GM19397 (cell line): Measurements from ENCODE around the gene NBPF8.
A peak's percentile ranks its signal among the peaks of the same experiment; 100 is the strongest.
"Not testable (repeated sequence)": the region's sequence is repeated elsewhere in the genome, so short reads cannot be mapped to it uniquely, and the experiment has no call there.

Experiments
- ATAC-seq: cut with Tn5 transposase; IDR thresholded peaks from one replicate; pipeline ENCODE4 v1.9.1; 2021; ENCODE audit warnings: mild to moderate bottlenecking, moderate library complexity; ENCODE audit not compliant: unreplicated experiment

NBPF8 gene, protein sequence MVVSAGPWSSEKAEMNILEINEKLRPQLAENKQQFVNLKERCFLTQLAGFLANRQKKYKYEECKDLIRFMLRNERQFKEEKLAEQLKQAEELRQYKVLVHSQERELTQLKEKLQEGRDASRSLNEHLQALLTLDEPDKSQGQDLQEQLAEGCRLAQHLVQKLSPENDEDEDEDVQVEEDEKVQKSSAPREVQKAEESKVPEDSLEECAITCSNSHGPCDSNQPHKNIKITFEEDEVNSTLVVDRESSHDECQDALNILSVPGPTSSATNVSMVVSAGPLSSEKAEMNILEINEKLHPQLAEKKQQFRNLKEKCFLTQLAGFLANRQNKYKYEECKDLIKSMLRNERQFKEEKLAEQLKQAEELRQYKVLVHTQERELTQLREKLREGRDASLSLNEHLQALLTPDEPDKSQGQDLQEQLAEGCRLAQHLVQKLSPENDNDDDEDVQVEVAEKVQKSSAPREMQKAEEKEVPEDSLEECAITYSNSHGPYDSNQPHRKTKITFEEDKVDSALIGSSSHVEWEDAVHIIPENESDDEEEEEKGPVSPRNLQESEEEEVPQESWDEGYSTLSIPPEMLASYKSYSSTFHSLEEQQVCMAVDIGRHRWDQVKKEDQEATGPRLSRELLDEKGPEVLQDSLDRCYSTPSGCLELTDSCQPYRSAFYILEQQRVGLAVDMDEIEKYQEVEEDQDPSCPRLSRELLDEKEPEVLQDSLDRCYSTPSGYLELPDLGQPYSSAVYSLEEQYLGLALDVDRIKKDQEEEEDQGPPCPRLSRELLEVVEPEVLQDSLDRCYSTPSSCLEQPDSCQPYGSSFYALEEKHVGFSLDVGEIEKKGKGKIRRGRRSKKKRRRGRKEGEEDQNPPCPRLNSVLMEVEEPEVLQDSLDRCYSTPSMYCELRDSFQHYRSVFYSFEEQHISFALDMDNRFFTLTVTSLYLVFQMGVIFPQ

DNA sequence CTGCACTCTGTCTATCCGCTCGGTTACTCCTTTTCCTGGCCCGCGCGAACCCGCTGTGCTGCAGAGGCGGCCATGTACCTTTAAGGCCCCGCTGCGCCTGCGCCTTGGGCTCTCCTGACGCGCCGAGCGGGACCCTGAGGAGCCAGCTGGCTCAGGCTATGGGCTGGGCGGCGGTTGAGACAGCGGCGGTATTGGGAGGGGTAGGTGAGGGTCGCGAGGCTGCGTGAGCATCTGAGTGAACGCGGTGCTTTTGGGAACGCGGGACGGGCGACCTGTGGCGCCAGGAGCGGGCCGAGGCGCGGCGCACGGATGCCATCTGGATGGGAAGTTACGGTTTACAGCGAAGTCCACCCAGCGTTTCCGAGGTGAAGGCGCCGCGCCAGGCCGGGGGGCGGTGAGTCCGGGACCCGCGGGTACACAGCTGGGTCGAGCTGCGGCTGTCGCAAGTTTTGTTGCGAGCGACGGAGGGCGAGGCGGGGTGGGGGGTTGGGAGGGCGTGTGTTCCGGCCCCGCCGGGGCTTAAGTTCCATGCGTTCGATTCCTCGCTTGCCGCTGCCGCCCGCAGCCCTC lies at the start of gene NBPF8:
Gene NBPF8 (plus strand): TSS at position 125 of the 570 bp plus-strand sequence. CDS start 21,488 bp downstream, outside the sequence.
- peak; percentile 99 for ATAC-seq

DNA sequence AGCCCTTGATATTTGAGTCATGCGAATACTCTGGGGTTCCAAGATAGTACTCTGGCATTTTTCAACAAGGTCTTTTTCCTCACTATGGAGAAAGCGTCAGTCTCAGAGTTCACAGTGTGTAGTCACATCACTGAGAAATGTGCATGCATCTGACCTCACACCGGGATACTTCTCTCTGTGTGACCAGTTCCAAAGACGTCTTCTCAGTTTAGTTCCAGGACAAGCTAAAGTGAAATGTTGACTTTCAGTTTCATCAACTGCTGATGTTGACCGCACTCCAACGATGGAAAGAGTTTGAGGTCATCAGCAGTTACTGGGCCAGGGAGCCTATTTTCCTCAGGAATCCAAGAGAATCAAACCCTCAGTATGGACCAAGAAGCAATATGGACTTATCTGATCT lies 47.1 kb upstream of the NBPF8 start:
- ATAC-seq = not testable (repeated sequence)

DNA sequence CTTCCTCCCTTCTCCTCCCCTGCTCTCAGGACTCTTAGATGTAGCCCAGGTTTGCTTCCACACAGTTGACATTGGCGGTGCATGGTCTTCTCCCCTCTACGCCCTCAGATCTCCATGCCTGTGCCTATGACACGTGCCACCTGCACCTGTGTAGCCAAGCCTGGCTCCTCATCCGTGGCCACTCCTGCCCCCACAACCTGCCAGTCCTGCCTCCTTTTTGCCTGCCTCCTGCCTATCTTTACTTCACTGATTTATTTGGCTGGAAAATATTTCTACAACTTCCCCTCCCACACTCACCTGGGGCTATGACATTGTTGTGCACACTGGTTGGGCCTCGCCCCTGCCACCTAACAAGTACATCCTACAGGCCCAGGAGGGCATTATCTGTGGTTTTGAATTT lies 28.2 kb upstream of the NBPF8 start:
- ATAC-seq = not testable (repeated sequence)

DNA sequence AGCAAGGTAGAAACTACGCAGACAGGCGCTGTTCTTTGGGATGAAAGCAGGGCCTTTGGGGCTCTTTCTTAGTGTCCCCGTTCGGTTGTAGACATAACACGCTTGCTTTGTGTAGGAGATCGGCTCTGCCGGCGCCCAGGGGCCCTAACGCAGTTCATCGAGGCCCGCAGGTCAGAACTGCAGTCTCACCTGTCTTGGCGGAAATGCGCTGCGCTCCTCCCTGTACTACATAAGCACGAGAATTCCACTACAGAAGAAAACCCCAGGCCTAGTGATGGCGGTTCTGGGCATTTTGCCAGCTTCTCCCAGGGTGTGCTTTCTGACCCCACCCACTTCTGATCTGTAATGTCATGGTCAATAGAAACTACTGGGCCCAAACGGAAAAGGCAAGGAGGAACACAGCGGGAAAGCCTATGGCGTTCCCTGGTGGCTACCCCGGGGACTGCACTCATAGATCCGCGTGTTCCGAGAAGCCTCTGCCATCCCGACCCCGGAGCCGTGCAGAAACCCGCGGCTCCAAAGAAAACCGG lies 26.2 kb upstream of the NBPF8 start:
- not testable (repeated sequence) for ATAC-seq

DNA sequence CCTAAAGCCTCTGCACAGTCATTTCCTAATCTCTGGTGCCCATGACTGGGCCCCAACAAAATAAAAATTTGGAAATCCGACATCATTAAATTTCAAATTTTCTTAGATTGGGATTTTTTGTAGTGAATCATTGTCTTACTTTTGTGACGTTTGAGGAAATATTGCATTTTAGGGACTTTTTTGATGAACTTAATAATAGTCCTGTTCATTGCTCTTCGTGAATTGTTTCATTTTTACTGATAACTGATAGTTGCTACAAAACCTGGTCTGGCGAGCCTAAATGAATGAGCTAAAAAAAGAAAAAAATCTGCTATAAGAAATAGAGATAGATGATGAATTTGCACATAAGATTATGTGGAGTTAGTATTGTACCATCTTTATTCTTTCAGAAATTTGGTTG lies 23.5 kb upstream of the NBPF8 start:
- ATAC-seq = not testable (repeated sequence)

DNA sequence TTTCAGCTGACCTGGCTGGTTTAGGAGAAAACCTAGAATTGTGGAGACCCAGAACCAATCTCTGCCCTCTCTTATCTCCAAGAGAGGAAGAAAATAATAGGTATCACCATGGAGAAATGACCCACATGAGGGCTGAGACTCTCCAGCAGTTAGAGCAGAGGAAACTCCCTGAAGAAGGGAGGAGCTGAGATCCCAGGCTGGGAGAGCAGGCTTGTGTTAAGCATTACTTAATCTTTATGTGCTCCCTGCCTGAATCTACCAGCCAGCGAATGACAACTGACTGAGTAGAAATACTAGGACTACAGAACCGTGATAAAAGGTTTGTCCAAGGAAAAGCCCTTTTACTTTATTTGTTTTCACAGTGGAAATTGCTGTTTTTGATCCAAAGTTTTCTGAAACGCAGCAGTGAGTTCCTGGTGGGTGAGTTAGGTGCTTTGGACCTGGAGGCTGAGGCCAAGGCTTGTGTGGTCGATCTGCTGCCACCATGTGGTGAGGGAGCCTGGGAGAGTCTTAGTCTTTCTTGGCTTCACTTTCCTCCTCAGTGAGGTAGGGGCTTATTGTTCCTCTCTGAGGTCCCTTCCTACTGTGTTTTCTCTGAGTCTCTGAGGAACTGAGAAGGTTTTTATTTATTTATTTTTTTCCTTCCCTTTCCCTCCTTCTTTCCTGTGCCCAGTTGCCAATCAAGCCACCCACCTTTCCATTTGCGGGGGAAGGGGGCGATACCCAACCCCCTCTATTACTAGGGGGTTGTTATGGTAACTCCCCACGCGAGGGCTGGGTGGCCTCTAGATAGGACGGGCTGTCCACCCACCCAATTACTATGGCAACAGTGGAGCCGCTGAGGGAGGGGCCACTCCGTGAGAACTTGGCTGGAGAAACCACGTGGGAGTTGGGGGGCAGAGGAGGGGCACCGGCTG lies 21.3 kb upstream of the NBPF8 start:
- not testable (repeated sequence) for ATAC-seq

DNA sequence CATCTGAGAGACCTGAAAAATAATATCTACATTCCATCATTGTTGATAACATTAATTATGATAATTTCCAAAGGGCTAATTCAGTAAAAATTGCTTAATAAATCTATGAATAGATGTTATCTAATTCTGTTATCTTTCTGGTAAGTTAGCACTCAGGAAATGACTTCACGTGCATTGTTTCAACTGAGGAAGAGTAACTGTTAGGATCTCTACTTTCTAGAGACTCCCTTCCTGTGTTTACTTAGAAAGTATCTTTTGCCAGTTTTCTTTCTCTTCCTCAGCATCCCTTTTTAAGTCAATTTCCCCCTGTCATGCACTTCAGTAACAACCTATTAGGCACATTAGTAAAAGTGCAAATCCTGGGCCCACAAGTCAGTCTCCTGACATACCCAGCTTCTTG lies 9.5 kb upstream of the NBPF8 start:
- not testable (repeated sequence) for ATAC-seq

DNA sequence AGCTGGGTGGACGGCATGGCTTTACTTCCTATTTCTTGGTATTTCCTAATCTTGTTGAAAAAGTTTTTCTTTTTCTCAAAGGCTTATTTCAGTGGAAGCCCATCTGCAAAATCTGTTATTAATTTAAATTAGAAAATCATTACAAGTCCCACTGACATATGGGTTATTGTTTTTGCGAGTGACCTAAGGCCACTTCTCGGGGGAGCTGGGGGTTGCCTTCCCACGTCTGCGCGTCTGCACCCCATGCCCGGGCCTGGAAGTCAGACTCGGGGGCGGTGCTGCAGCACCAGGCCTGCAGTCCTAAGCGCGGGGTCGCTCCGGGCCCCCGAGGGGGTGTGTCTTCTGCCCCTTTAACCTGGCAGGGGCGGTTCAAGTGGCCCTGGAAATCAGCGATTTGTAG lies 384 bp upstream of the NBPF8 start:
- peak; percentile 19 for ATAC-seq

DNA sequence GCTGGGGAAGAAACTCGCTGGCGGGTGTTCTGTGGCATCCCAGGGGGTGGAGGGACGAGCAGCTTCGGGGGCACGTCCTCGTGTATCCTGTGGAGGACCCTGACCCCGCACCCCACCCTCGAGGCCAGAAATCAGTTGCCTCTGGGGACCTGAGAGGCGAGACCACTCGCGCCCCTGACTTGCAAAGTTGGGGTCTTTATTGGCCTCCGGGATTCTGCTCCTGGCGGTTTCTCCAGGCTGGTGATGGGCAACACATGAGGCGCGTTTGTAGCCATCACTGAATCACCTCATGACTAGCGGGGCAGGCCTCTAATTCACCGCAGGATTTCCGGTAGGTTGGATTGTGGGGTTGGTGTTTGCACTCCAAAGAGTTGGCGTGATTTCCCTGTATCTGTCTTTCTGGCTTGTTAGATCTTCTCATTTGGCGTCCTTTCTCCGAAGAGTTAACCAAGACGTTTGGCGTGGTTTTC lies 692 bp downstream of the NBPF8 start:
- ATAC-seq = peak; percentile 41

DNA sequence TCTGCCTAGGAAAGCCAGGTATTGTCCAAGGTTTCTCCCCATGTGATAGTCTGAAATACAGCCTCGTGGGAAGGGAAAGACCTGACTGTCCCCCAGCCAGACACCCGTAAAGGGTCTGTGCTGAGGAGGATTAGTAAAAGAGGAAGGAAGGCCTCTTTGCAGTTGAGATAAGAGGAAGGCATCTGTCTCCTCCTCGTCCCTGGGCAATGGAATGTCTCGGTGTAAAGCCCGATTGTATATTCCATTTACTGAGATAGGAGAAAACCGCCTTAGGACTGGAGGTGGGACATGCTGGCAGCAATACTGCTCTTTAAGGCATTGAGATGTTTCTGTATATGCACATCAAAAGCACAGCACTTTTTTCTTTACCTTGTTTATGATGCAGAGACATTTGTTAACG lies 10.2 kb downstream of the NBPF8 start:
- ATAC-seq = not testable (repeated sequence)

DNA sequence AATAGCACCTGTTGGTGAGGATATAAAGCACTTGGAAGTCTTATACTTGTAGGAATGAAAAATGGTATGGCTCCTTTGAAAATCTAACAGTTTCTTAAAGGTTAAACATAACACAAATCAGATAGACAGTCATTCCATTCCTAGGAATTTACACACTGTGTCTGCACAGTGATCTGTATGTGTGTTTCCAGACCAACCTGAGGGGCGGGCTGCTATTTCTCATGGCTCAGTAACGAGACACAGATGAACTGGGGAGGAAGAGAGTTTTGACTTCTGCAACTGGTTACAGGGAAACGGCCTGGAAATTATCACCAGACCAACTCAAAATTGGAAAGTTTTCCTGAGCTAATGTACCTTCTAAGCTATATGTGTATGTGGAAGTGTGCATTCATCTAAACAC lies 16.8 kb downstream of the NBPF8 start:
- not testable (repeated sequence) for ATAC-seq

DNA sequence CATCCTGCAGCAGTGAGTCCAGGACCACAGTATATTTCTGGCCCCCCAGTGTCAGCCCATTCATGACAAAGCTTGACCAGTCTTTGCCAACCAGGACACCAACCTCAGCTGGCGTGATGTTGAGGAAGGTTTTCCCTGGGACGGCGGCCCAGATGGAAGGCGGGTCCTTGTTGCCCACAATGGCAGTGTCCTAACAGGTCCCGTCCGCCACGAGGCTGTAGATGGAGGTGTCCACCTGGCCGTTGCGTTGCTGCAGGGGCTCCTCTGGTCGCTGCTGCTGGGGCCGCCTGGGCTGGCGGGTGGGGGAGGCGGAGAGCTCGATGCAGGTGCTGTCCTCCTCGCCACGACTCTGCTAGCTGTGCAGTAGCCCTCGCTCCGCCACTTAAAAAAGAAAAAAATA lies 19.0 kb downstream of the NBPF8 start:
- ATAC-seq = not testable (repeated sequence)

DNA sequence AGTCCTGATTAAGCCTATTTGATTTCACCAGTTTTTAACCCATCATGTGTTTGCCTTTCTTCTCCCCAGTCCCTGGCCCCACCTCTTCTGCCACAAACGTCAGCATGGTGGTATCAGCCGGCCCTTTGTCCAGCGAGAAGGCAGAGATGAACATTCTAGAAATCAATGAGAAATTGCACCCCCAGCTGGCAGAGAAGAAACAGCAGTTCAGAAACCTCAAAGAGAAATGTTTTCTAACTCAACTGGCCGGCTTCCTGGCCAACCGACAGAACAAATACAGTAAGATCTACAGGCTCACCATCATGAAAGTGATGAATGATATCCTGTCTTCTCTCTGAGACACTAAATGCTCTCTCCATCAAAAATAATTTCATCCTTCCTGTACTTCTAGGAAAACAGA lies 34.3 kb downstream of the NBPF8 start:
- ATAC-seq = not testable (repeated sequence)
